OCI-LY7 (cell line): ENCODE data around the gene ZNF594. TPM values are rescaled to one million over a fixed set of nuclear protein-coding genes. Genes with fewer than 3 reads are reported as not detected.
"Not testable (repeated sequence)": the region's sequence is repeated elsewhere in the genome, so short reads cannot be mapped to it uniquely, and the experiment has no call there.

ENCODE experiments used
- BruUV-seq: library from RNA; stranded (reverse); fragments of 400-500 nt; replicated peaks from 2 replicates; lab custom pipeline; 2021; lab: Mats Ljungman, UMichigan
- CTCF ChIA-PET: fragments of 300-600 bp; sonication (Branson Sonifier 250); formaldehyde crosslinking; loops from one replicate; lab custom pipeline; 2022; ENCODE audit warnings: antibody characterized with exemption; ENCODE audit not compliant: unreplicated experiment; lab: Charles Lee
- POLR2A ChIA-PET: fragments of 300-600 bp; sonication (Branson Sonifier 250); formaldehyde crosslinking; loops from one replicate; lab custom pipeline; 2022; ENCODE audit warnings: antibody characterized with exemption; lab: Charles Lee
- DNase-seq: peaks from one replicate; pipeline ENCODE4 v3.0.0-alpha.2; 2015; ENCODE audit warnings: low spot score
- H2AFZ ChIP-seq: fragments of 200-600 bp; sonication (generic), shearing (Covaris generic); 2 replicates; pipeline ENCODE4 v1.6.1; 2014; ENCODE audit warnings: mild to moderate bottlenecking, antibody characterized with exemption, low read length, moderate library complexity
- H3K27ac ChIP-seq: fragments of 200-600 bp; sonication (generic); 2 replicates; pipeline ENCODE4 v1.5.1; 2014; ENCODE audit warnings: mixed run types, low read depth, mild to moderate bottlenecking, moderate library complexity, low read length, inconsistent platforms; ENCODE audit not compliant: poor library complexity, severe bottlenecking
- H3K36me3 ChIP-seq: fragments of 200-600 bp; sonication (generic); 2 replicates; pipeline ENCODE4 v1.6.1; 2014; ENCODE audit warnings: mild to moderate bottlenecking, antibody characterized with exemption, low read length, moderate library complexity, mixed read lengths; ENCODE audit not compliant: insufficient read depth
- H3K4me1 ChIP-seq: fragments of 200-600 bp; sonication (generic); 2 replicates; pipeline ENCODE4 v1.5.1; 2014; ENCODE audit warnings: mild to moderate bottlenecking, low read length; ENCODE audit not compliant: insufficient read depth, poor library complexity, severe bottlenecking
- H3K4me2 ChIP-seq: fragments of 200-600 bp; sonication (generic); 2 replicates; pipeline ENCODE4 v1.6.1; 2014; ENCODE audit warnings: mild to moderate bottlenecking, low read length
- H3K4me3 ChIP-seq: fragments of 200-600 bp; sonication (generic); 2 replicates; pipeline ENCODE4 v1.5.1; 2014; ENCODE audit warnings: mild to moderate bottlenecking, low read depth, low read length; ENCODE audit not compliant: poor library complexity, severe bottlenecking
- H3K79me2 ChIP-seq: fragments of 200-600 bp; sonication (generic); 2 replicates; pipeline ENCODE4 v1.6.1; 2016; ENCODE audit warnings: low read depth, mild to moderate bottlenecking, low read length, moderate library complexity, mixed read lengths; ENCODE audit not compliant: insufficient read depth
- H3K9me2 ChIP-seq: fragments of 200-600 bp; sonication (generic); 2 replicates; pipeline ENCODE4 v1.6.1; 2016; ENCODE audit warnings: mild to moderate bottlenecking, low read length, mixed read lengths; ENCODE audit not compliant: insufficient read depth
- H3K9me3 ChIP-seq: fragments of 200-600 bp; sonication (generic); 2 replicates; pipeline ENCODE4 v1.6.1; 2014; ENCODE audit warnings: mild to moderate bottlenecking, mixed run types, low read length, mixed read lengths
- H4K20me1 ChIP-seq: fragments of 200-600 bp; sonication (generic); 2 replicates; pipeline ENCODE4 v1.6.1; 2014; ENCODE audit warnings: mild to moderate bottlenecking, antibody characterized with exemption, low read length, moderate library complexity, mixed read lengths; ENCODE audit not compliant: insufficient read depth
- EZH2phosphoT487 ChIP-seq: fragments of 200-600 bp; sonication (generic); IDR thresholded peaks from 2 replicates; pipeline ENCODE4 v1.6.1; 2018; ENCODE audit warnings: low read depth, borderline replicate concordance, mild to moderate bottlenecking, mixed run types, antibody characterized with exemption, low read length, moderate library complexity, mixed read lengths
- intact Hi-C: fragments of 100-400 bp; cut with micrococcal nuclease; formaldehyde crosslinking; loops from one replicate; pipeline ENCODE4 v1.10.0; 2022; ENCODE audit not compliant: unreplicated experiment
- total RNA-seq, 2 experiments: library from RNA; depleted of rRNA in 1 of 2; stranded (reverse); fragments of >200 nt in 1 of 2; shearing (Covaris generic) in 1 of 2; gene quantifications; 2 replicates each; pipeline ENCODE4 v1.2.3, GENCODE V29; 2014 to 2022
- TF ChIP-seq, protein P1 (sequence below): fragments of 200-600 bp; sonication (generic); conservative IDR thresholded peaks from 2 replicates; pipeline ENCODE4 v1.5.1; 2014; ENCODE audit warnings: mild to moderate bottlenecking, antibody characterized with exemption, low read length, moderate library complexity, mixed read lengths

ZNF594 gene
- total RNA-seq, 2 experiments from 2014 or later, result 32.1 to 43.4 TPM

DNA sequence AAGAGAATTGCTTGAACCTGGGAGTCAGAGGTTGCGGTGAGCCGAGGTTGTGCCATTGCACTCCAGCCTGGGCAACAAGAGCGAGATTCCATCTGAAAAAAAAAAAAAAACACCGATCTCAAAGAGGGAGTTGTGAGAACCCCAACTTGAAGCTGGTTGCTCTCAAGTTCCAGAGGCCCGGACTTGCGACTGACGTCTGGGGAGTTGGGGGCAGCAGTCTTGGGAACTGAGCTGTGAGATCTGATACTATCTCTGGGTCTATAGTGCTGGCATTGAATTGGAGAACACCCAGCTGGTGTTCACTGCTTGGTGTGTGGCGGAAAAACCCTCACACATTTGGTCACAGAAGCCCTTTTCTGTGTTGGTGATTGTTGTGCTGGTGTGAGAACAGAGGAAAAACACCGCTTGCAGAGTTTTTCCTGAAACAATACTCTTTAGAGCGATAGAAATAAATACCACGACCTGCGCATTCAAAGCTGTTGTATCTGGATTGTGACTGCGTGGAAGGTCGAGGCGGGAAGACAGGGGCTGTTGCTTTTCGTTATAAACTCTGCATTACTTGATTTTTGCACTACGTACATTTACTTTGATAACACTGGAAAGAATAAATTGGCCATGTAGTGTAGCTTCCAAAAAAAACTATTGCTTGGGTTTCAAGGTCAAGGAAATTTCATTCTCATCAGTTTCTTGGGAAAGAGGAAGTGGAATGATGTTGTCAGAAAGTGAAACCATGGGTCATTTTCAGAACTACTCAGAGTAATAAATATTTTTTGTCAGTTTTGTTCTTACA lies 34.2 kb upstream of the ZNF594 start:
- POLR2A ChIA-PET, result interaction anchor here (0.7 to 5.4 kb wide), 2 partner anchors 14 to 1217 kb away, joined by 4 to 36 read pairs; no protein-coding TSS in a partner anchor
- Histone ChIP-seq H3K36me3 (no peaks in the 10 kb centered on the region), H3K4me2 (peak overlapping the region; percentile 63), H4K20me1 (no peaks in the 10 kb centered on the region), H3K4me3 (peak overlapping the region; percentile 17), H3K27ac (peak overlapping the region; percentile 56), H3K4me1 (peaks cover 90% of the 10 kb centered on the region), H2AFZ (peak overlapping the region; percentile 89), H3K9me3 (no peaks in the 10 kb centered on the region), H3K79me2 (no peaks in the 10 kb centered on the region), H3K9me2 (no peaks in the 10 kb centered on the region)
- TF ChIP-seq, protein P1, sequence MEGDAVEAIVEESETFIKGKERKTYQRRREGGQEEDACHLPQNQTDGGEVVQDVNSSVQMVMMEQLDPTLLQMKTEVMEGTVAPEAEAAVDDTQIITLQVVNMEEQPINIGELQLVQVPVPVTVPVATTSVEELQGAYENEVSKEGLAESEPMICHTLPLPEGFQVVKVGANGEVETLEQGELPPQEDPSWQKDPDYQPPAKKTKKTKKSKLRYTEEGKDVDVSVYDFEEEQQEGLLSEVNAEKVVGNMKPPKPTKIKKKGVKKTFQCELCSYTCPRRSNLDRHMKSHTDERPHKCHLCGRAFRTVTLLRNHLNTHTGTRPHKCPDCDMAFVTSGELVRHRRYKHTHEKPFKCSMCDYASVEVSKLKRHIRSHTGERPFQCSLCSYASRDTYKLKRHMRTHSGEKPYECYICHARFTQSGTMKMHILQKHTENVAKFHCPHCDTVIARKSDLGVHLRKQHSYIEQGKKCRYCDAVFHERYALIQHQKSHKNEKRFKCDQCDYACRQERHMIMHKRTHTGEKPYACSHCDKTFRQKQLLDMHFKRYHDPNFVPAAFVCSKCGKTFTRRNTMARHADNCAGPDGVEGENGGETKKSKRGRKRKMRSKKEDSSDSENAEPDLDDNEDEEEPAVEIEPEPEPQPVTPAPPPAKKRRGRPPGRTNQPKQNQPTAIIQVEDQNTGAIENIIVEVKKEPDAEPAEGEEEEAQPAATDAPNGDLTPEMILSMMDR, result no peak
- no peak for TF ChIP-seq EZH2phosphoT487
- no TSS peak for BruUV-seq
- DNase-seq, result no peak
- intact Hi-C loops, result no loop called here
- CTCF ChIA-PET, result no interaction called here

DNA sequence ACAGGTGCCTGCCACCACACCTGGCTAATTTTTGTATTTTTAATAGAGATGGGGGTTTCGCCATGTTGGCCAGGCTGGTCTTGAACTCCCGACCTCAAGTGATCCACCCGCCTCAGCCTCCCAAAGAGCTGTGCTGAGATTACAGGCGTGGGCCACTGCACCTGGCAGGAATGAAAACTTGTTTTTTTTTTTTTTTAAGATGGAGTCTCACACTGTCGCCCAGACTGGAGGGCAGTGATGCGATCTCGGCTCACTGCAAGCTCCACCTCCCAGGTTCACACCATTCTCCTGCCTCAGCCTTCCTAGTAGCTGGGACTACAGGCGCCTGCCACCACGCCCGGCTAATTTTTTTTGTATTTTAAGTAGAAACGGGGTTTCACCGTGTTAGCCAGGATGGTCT lies 30.2 kb upstream of the ZNF594 start:
- Histone ChIP-seq H3K4me1 (peaks cover 68% of the 10 kb centered on the region), H3K4me2 (peak overlapping the region; percentile 63; the same call in 1 of the 2 replicates), H2AFZ (peak overlapping the region; percentile 72; the same call in 1 of the 2 replicates), H3K27ac (peak overlapping the region; percentile 83)
- DNase-seq, H3K79me2 ChIP-seq, BruUV-seq, H3K9me2 ChIP-seq, CTCF ChIA-PET, H3K36me3 ChIP-seq, POLR2A ChIA-PET, H3K9me3 ChIP-seq, H4K20me1 ChIP-seq, H3K4me3 ChIP-seq: not testable (repeated sequence)
- intact Hi-C loops, result loop anchor here (1.0 kb wide), 1 partner anchor 11 kb away; no protein-coding TSS in a partner anchor

DNA sequence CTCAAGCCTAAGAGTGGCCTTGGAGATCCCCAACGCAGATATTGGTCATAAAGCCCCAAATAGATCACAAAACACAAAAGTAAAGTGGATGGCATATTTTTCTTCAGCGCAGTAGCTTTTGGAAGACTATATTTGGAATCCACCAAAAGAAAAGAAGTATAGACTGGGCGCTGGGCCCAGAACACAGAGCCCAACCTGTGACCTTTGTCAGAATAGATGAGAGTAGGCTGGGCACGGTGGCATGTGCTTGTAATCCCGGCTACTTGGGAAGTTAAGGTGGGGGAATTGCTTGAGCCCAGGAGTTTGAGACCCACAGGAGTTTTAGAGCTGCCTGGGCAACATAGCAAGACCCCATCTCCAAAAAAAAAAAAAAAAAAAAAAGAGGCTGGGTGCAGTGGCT lies 28.4 kb upstream of the ZNF594 start:
- no TSS peak for BruUV-seq
- H3K9me3 ChIP-seq, result no peaks in the 10 kb centered on the region

More for the DNA sequence above, 28.4 kb upstream of the ZNF594 start:
- TF ChIP-seq, protein P1, result no peak
- no peak for TF ChIP-seq EZH2phosphoT487
- Histone ChIP-seq H3K9me2 (no peaks in the 10 kb centered on the region), H3K4me2 (no peak overlapping the region), H3K4me3 (no peak overlapping the region), H3K27ac (peak overlapping the region; percentile 33), H3K36me3 (no peaks in the 10 kb centered on the region), H3K79me2 (no peaks in the 10 kb centered on the region), H4K20me1 (no peaks in the 10 kb centered on the region), H2AFZ (no peak overlapping the region), H3K4me1 (peaks cover 53% of the 10 kb centered on the region)
- intact Hi-C loops, result no loop called here
- ChIA-PET CTCF (no interaction called here), POLR2A (interaction anchor here (0.7 kb wide), 1 partner anchor 23 kb away, joined by 3 read pairs; no protein-coding TSS in a partner anchor)
- DNase-seq, result no peak
